Measurements from ENCODE around the gene CITED2.

CITED2 gene

DNA sequence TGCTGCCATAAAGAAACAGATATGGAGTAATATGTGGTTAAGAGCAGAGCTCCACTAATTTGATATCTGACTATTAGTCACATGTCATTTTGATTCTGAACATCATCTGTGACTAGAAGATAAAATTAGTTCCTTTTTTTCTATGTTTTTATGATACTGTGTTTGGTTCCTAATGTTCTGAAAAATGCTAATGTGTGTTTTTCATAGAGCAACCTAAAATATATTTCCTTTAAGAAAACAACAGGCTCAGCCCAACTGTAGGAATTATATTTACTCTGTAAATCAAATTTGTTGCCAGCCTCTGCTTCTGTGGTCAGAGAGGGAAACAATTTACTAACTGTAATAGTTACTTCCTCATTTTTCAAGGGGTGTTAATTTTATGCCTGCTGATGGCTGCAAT is 49.3 kb downstream of the CITED2 start:
- ChIA-PET POLR2A (no interaction called here), CTCF (interaction anchor here (0.6 to 1.3 kb wide), 2 partner anchors 20 to 106 kb away, joined by 3 read pairs; no protein-coding TSS in a partner anchor)
- no peak overlapping the region for H3K4me3 ChIP-seq (ENCODE audit: low read depth, low read length)
- H3K36me3 ChIP-seq (ENCODE audit: control insufficient read depth in 2 of 2, insufficient read depth in 1 of 2, low read length in 2 of 2) = no peaks in the 10 kb centered on the region
- TF ChIP-seq, protein P1, sequence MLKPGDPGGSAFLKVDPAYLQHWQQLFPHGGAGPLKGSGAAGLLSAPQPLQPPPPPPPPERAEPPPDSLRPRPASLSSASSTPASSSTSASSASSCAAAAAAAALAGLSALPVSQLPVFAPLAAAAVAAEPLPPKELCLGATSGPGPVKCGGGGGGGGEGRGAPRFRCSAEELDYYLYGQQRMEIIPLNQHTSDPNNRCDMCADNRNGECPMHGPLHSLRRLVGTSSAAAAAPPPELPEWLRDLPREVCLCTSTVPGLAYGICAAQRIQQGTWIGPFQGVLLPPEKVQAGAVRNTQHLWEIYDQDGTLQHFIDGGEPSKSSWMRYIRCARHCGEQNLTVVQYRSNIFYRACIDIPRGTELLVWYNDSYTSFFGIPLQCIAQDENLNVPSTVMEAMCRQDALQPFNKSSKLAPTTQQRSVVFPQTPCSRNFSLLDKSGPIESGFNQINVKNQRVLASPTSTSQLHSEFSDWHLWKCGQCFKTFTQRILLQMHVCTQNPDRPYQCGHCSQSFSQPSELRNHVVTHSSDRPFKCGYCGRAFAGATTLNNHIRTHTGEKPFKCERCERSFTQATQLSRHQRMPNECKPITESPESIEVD (tag by site-specific recombination; IDR thresholded peaks at IDR 0.05) = no peak
- TF ChIP-seq ZNF324 (tag by site-specific recombination; IDR thresholded peaks at IDR 0.05) (no peak), ZNF561 (tag by site-specific recombination; IDR thresholded peaks at IDR 0.05; ENCODE audit: borderline replicate concordance) (no peak), ZNF701 (tag by site-specific recombination; IDR thresholded peaks at IDR 0.05) (no peak), SCRT2 (tag by site-specific recombination; IDR thresholded peaks at IDR 0.05) (no peak), SP3 (tag by site-specific recombination; IDR thresholded peaks at IDR 0.05) (no peak), TCF7L2 (IDR thresholded peaks at IDR 0.05; ENCODE audit: borderline replicate concordance, low read depth, low read length) (no peak), ZNF155 (tag by site-specific recombination; IDR thresholded peaks at IDR 0.05) (no peak)
- TF ChIP-seq, protein P2, sequence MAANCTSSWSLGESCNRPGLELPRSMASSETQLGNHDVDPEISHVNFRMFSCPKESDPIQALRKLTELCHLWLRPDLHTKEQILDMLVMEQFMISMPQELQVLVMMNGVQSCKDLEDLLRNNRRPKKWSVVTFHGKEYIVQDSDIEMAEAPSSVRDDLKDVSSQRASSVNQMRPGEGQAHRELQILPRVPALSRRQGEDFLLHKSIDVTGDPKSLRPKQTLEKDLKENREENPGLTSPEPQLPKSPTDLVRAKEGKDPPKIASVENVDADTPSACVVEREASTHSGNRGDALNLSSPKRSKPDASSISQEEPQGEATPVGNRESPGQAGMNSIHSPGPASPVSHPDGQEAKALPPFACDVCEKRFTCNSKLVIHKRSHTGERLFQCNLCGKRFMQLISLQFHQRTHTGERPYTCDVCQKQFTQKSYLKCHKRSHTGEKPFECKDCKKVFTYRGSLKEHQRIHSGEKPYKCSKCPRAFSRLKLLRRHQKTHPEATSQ (tag by site-specific recombination; IDR thresholded peaks at IDR 0.05) = no peak
- TF ChIP-seq, protein P3, sequence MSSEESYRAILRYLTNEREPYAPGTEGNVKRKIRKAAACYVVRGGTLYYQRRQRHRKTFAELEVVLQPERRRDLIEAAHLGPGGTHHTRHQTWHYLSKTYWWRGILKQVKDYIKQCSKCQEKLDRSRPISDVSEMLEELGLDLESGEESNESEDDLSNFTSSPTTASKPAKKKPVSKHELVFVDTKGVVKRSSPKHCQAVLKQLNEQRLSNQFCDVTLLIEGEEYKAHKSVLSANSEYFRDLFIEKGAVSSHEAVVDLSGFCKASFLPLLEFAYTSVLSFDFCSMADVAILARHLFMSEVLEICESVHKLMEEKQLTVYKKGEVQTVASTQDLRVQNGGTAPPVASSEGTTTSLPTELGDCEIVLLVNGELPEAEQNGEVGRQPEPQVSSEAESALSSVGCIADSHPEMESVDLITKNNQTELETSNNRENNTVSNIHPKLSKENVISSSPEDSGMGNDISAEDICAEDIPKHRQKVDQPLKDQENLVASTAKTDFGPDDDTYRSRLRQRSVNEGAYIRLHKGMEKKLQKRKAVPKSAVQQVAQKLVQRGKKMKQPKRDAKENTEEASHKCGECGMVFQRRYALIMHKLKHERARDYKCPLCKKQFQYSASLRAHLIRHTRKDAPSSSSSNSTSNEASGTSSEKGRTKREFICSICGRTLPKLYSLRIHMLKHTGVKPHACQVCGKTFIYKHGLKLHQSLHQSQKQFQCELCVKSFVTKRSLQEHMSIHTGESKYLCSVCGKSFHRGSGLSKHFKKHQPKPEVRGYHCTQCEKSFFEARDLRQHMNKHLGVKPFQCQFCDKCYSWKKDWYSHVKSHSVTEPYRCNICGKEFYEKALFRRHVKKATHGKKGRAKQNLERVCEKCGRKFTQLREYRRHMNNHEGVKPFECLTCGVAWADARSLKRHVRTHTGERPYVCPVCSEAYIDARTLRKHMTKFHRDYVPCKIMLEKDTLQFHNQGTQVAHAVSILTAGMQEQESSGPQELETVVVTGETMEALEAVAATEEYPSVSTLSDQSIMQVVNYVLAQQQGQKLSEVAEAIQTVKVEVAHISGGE (tag by site-specific recombination; conservative IDR thresholded peaks at IDR 0.05; ENCODE audit: low read depth) = no peak
- no peaks in the 10 kb centered on the region for H3K4me1 ChIP-seq (ENCODE audit: control insufficient read depth, insufficient read depth, low read length)
- H3K9me3 ChIP-seq (ENCODE audit: control insufficient read depth, insufficient read depth, low read depth, low read length) = no peaks in the 10 kb centered on the region
- H3K27ac ChIP-seq (ENCODE audit: extremely low read depth, low read depth, low read length) = no peak overlapping the region

DNA sequence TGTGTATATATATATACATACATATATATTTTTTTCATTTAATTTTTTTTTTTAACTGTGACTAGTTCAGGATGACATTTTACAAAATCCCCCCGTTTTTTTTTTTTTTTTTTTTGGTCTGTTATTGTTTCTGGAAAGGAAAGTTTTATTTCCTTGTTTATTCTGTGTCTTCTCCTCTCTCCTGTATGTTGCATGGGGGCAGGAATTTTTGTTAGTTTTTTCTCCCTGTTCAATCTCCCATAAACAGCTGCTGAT is 50.2 kb downstream of the CITED2 start:
- no peaks in the 10 kb centered on the region for H3K9me3 ChIP-seq (ENCODE audit: control insufficient read depth, insufficient read depth, low read depth, low read length)
- TF ChIP-seq ZNF776 (tag by site-specific recombination; IDR thresholded peaks at IDR 0.05; ENCODE audit: borderline replicate concordance) (no peak), ZNF658 (tag by site-specific recombination; IDR thresholded peaks at IDR 0.05) (no peak), ZNF391 (tag by site-specific recombination; IDR thresholded peaks at IDR 0.05; ENCODE audit: borderline replicate concordance, low read depth) (no peak), ZNF600 (tag by site-specific recombination; IDR thresholded peaks at IDR 0.05) (no peak), OSR2 (tag by site-specific recombination; IDR thresholded peaks at IDR 0.05) (no peak), ZNF10 (tag by site-specific recombination; IDR thresholded peaks at IDR 0.05) (no peak), ZNF274 (IDR thresholded peaks at IDR 0.05; ENCODE audit: low read length) (no peak), ZNF274 (tag by site-specific recombination; IDR thresholded peaks at IDR 0.05; ENCODE audit: borderline replicate concordance) (no peak), ZNF768 (tag by site-specific recombination; IDR thresholded peaks at IDR 0.05) (no peak), ZNF184 (tag by site-specific recombination; IDR thresholded peaks at IDR 0.05) (no peak)
- TF ChIP-seq, protein P4, sequence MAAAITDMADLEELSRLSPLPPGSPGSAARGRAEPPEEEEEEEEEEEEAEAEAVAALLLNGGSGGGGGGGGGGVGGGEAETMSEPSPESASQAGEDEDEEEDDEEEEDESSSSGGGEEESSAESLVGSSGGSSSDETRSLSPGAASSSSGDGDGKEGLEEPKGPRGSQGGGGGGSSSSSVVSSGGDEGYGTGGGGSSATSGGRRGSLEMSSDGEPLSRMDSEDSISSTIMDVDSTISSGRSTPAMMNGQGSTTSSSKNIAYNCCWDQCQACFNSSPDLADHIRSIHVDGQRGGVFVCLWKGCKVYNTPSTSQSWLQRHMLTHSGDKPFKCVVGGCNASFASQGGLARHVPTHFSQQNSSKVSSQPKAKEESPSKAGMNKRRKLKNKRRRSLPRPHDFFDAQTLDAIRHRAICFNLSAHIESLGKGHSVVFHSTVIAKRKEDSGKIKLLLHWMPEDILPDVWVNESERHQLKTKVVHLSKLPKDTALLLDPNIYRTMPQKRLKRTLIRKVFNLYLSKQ (tag by site-specific recombination; IDR thresholded peaks at IDR 0.05; ENCODE audit: borderline replicate concordance) = no peak
- TF ChIP-seq, protein P5, sequence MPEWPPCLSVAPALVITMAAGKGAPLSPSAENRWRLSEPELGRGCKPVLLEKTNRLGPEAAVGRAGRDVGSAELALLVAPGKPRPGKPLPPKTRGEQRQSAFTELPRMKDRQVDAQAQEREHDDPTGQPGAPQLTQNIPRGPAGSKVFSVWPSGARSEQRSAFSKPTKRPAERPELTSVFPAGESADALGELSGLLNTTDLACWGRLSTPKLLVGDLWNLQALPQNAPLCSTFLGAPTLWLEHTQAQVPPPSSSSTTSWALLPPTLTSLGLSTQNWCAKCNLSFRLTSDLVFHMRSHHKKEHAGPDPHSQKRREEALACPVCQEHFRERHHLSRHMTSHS (tag by site-specific recombination; IDR thresholded peaks at IDR 0.05) = no peak
- TF ChIP-seq, protein P6, sequence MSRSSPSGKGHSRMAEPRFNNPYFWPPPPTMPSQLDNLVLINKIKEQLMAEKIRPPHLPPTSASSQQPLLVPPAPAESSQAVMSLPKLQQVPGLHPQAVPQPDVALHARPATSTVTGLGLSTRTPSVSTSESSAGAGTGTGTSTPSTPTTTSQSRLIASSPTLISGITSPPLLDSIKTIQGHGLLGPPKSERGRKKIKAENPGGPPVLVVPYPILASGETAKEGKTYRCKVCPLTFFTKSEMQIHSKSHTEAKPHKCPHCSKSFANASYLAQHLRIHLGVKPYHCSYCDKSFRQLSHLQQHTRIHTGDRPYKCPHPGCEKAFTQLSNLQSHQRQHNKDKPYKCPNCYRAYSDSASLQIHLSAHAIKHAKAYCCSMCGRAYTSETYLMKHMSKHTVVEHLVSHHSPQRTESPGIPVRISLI (tag by site-specific recombination; IDR thresholded peaks at IDR 0.05) = no peak
- TF ChIP-seq, protein P7, sequence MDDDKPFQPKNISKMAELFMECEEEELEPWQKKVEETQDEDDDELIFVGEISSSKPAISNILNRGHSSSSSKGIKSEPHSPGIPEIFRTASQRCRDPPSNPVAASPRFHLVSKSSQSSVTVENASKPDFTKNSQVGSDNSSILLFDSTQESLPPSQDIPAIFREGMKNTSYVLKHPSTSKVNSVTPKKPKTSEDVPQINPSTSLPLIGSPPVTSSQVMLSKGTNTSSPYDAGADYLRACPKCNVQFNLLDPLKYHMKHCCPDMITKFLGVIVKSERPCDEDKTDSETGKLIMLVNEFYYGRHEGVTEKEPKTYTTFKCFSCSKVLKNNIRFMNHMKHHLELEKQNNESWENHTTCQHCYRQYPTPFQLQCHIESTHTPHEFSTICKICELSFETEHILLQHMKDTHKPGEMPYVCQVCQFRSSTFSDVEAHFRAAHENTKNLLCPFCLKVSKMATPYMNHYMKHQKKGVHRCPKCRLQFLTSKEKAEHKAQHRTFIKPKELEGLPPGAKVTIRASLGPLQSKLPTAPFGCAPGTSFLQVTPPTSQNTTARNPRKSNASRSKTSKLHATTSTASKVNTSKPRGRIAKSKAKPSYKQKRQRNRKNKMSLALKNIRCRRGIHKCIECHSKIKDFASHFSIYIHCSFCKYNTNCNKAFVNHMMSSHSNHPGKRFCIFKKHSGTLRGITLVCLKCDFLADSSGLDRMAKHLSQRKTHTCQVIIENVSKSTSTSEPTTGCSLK (tag by site-specific recombination; IDR thresholded peaks at IDR 0.05) = no peak

More for the DNA sequence above, 50.2 kb downstream of the CITED2 start:
- H3K36me3 ChIP-seq (ENCODE audit: control insufficient read depth in 2 of 2, insufficient read depth in 1 of 2, low read length in 2 of 2) = no peaks in the 10 kb centered on the region
- no peaks in the 10 kb centered on the region for H3K4me1 ChIP-seq (ENCODE audit: control insufficient read depth, insufficient read depth, low read length)
- CTCF ChIA-PET = interaction anchor here (0.6 to 1.7 kb wide), 5 partner anchors 8 to 1425 kb away, joined by 3 to 6 read pairs (median 3); no protein-coding TSS in a partner anchor
- H3K27ac ChIP-seq (ENCODE audit: extremely low read depth, low read depth, low read length) = no peak overlapping the region
- no peak overlapping the region for H3K4me3 ChIP-seq (ENCODE audit: low read depth, low read length)
- POLR2A ChIA-PET = no interaction called here
